ENCODE results near the gene ETV6. TPM values are rescaled to one million over a fixed set of nuclear protein-coding genes. Genes with fewer than 3 reads are reported as not detected.

The ETV6 gene
- total and polyA plus RNA-seq, 9 of the 15 experiments (the other 6 are each of a cell fraction or from before 2014, with no cell fraction given) = 0.81 to 12.7 (median 4.1) TPM

- TF ChIP-seq TCF7 (IDR thresholded peaks at IDR 0.05; ENCODE audit: borderline replicate concordance) (no peak), STAT5A (IDR thresholded peaks at IDR 0.05; ENCODE audit: borderline replicate concordance, low read length) (no peak)
These were observed 28.3 kb downstream of the ETV6 start (continued) for GRCh38 chr12:11677752-11678151.

- POLR2A ChIA-PET = no interaction called here
- TF ChIP-seq CBFA2T3 (IDR thresholded peaks at IDR 0.05) (0 out of 2 replicates have a peak, but pooled peaks have one; percentile 9), CEBPZ (IDR thresholded peaks at IDR 0.05; ENCODE audit: borderline replicate concordance, low read depth, low read length) (no peak), HBP1 (CRISPR knock-in tag; IDR thresholded peaks at IDR 0.05) (no peak)
These were observed 29.3 kb downstream of the ETV6 start for GRCh38 chr12:11678781-11679180.

More at GRCh38 chr12:11678781-11679180, 29.3 kb downstream of the ETV6 start:
- Histone ChIP-seq H4K20me1 (replicated peaks; ENCODE audit: control insufficient read depth, insufficient read depth, low read length) (0 out of 2 replicates have a peak, but pooled peaks cover 2% of the 10 kb centered on the region), H3K4me2 (ENCODE audit: insufficient read depth, low read length) (no peak overlapping the region), H3K36me3 (ENCODE audit: control insufficient read depth, insufficient read depth, low read length) (no peaks in the 10 kb centered on the region), H2AFZ (ENCODE audit: low read depth, low read length) (no peak overlapping the region), H3K4me1 (replicated peaks in 1 of 2; ENCODE audit: control insufficient read depth in 2 of 2, insufficient read depth in 2 of 2, low read length in 2 of 2) (no peaks in the 10 kb centered on the region; a peak in 1 of 5 replicates), H3K27ac (ENCODE audit: extremely low read depth, low read depth, low read length) (no peak overlapping the region), H3K9ac (ENCODE audit: insufficient read depth in 1 of 2, low read depth in 2 of 2, low read length in 2 of 2) (no peak overlapping the region), H3K79me2 (ENCODE audit: control insufficient read depth, insufficient read depth, low read length) (no peaks in the 10 kb centered on the region; the same call in none of the 3 replicates), H3K9me3 (replicated peaks; ENCODE audit: control insufficient read depth, insufficient read depth, low read depth, low read length) (no peaks in the 10 kb centered on the region), H3K4me3 (no peak overlapping the region), H3K9me1 (ENCODE audit: control insufficient read depth, insufficient read depth, low read length) (no peaks in the 10 kb centered on the region), H3K27me3 (ENCODE audit: control insufficient read depth in 2 of 2, insufficient read depth in 2 of 2, low read length in 2 of 2) (no peaks in the 10 kb centered on the region)
- intact Hi-C loops (cut with micrococcal nuclease) = no loop called here
- in situ Hi-C loops (cut with MboI) = no loop called here
- ATAC-seq = no peak
- DNase-seq (ENCODE audit: extremely low read depth in 1 of 4, low spot score in 3 of 4) = peak in 1 of 4 experiments; percentile 5
- CTCF ChIA-PET (ENCODE audit: low intra/inter-chr PET ratio) = no interaction called here
- BruUV-seq (replicated peaks) = no TSS peak
- WGBS (ENCODE audit: insufficient coverage, low coverage, missing lambda C conversion rate) = 0% methylated on average over 3 of the region's 3 CpGs
- no peak for FAIRE-seq
